A673 (cell line): ENCODE data around the gene ABR. TPM values are rescaled to one million over a fixed set of nuclear protein-coding genes. Genes with fewer than 3 reads are reported as not detected.

ENCODE experiments used
- BruUV-seq: library from RNA; stranded (reverse); fragments of 400-500 nt; replicated peaks from 2 replicates; lab custom pipeline; 2021; lab: Mats Ljungman, UMichigan
- CTCF ChIA-PET: fragments of 300-600 bp; sonication (Branson Sonifier 250); formaldehyde crosslinking; loops from one replicate; lab custom pipeline; 2022; ENCODE audit warnings: antibody characterized with exemption; lab: Charles Lee
- POLR2A ChIA-PET: fragments of 300-600 bp; sonication (Branson Sonifier 250); formaldehyde crosslinking; loops from one replicate; lab custom pipeline; 2022; ENCODE audit warnings: antibody characterized with exemption; ENCODE audit not compliant: low non-redundant PET; lab: Charles Lee
- DNase-seq: peaks from one replicate; pipeline ENCODE4 v3.0.0-alpha.2; 2015; ENCODE audit warnings: low spot score
- H3K27ac ChIP-seq: fragments of 200-600 bp; sonication (generic); 2 replicates; pipeline ENCODE4 v1.5.1; 2016; ENCODE audit warnings: mixed run types, low read depth, mild to moderate bottlenecking, mixed read lengths, antibody characterized with exemption, low read length; ENCODE audit not compliant: poor library complexity, severe bottlenecking
- H3K27me3 ChIP-seq: fragments of 200-600 bp; sonication (generic); replicated peaks from 2 replicates; pipeline ENCODE4 v1.6.1; 2017; ENCODE audit warnings: mixed run types, low read depth, mild to moderate bottlenecking, mixed read lengths, antibody characterized with exemption, low read length; ENCODE audit not compliant: insufficient read depth, poor library complexity
- H3K36me3 ChIP-seq: fragments of 200-600 bp; sonication (generic); 2 replicates; pipeline ENCODE4 v1.6.1; 2016; ENCODE audit warnings: mixed run types, mild to moderate bottlenecking, mixed read lengths, antibody characterized with exemption, low read length; ENCODE audit not compliant: insufficient read depth, poor library complexity, severe bottlenecking
- H3K4me1 ChIP-seq: fragments of 200-600 bp; sonication (generic); 2 replicates; pipeline ENCODE4 v1.6.1; 2017; ENCODE audit warnings: mixed run types, mild to moderate bottlenecking, mixed read lengths, antibody characterized with exemption, low read length; ENCODE audit not compliant: insufficient read depth, poor library complexity, severe bottlenecking
- H3K4me3 ChIP-seq: fragments of 200-600 bp; sonication (generic); 2 replicates; pipeline ENCODE4 v1.5.1; 2016; ENCODE audit warnings: low read depth, mixed run types, mild to moderate bottlenecking, mixed read lengths, low read length; ENCODE audit not compliant: poor library complexity, severe bottlenecking
- H3K9me3 ChIP-seq: fragments of 200-600 bp; sonication (generic); 2 replicates; pipeline ENCODE4 v1.6.1; 2016; ENCODE audit warnings: mixed run types, low read depth, mild to moderate bottlenecking, mixed read lengths, antibody characterized with exemption, low read length; ENCODE audit not compliant: poor library complexity, severe bottlenecking
- CTCF ChIP-seq: fragments of 300-800, 200-600 bp; sonication (generic); conservative IDR thresholded peaks from 2 replicates; pipeline ENCODE4 v1.5.1; 2017; ENCODE audit warnings: low read depth, mild to moderate bottlenecking, antibody characterized with exemption, low read length, moderate library complexity, mixed read lengths
- EZH2 ChIP-seq: fragments of 200-600 bp; sonication (generic); IDR thresholded peaks from 2 replicates; pipeline ENCODE4 v1.6.1; 2017; ENCODE audit warnings: borderline replicate concordance, low read depth, mild to moderate bottlenecking, mixed read lengths, antibody characterized with exemption, low read length; ENCODE audit not compliant: poor library complexity, severe bottlenecking
- intact Hi-C: fragments of 100-400 bp; cut with micrococcal nuclease; formaldehyde crosslinking; loops from one replicate; pipeline ENCODE4 v1.10.0; 2022; ENCODE audit not compliant: unreplicated experiment
- total RNA-seq: library from RNA; stranded (reverse); gene quantifications from 2 replicates; pipeline ENCODE4 v1.2.3, GENCODE V29; 2021

Gene ABR
- total RNA-seq, 1 experiment from 2014 or later, result 47.6 TPM

GRCh38 chr17:1216217-1217088, 36.7 kb upstream of the ABR start:
- POLR2A ChIA-PET, result no interaction called here
- intact Hi-C loops, result no loop called here
- BruUV-seq, result no TSS peak

GRCh38 chr17:1212946-1213345, 33.2 kb upstream of the ABR start:
- POLR2A ChIA-PET, result no interaction called here
- H3K4me1 ChIP-seq, result no peaks in the 10 kb centered on the region
- no peaks in the 10 kb centered on the region for H3K9me3 ChIP-seq
- intact Hi-C loops, result no loop called here
- H3K4me3 ChIP-seq, result no peak overlapping the region
- TF ChIP-seq CTCF, result no peak
- BruUV-seq, result no TSS peak
- CTCF ChIA-PET, result interaction anchor here (0.9 kb wide), 1 partner anchor 120 kb away, joined by 3 read pairs; no protein-coding TSS in a partner anchor
- H3K27ac ChIP-seq, result no peak overlapping the region
- H3K27me3 ChIP-seq, result peaks cover 5% of the 10 kb centered on the region
- DNase-seq, result no peak
- H3K36me3 ChIP-seq, result no peaks in the 10 kb centered on the region

More at GRCh38 chr17:1216217-1217088, 36.7 kb upstream of the ABR start:
- no peak for TF ChIP-seq CTCF
- no peak for TF ChIP-seq EZH2
- no peak for DNase-seq
- peaks cover 2% of the 10 kb centered on the region for H3K27me3 ChIP-seq
- no peaks in the 10 kb centered on the region for H3K4me1 ChIP-seq
- no peak overlapping the region for H3K4me3 ChIP-seq
- no peaks in the 10 kb centered on the region for H3K36me3 ChIP-seq
- CTCF ChIA-PET, result no interaction called here
- H3K27ac ChIP-seq, result no peak overlapping the region
- no peaks in the 10 kb centered on the region for H3K9me3 ChIP-seq

- no peaks in the 10 kb centered on the region for H3K4me1 ChIP-seq
- intact Hi-C loops, result no loop called here
Measured at GRCh38 chr17:1211287-1211686, 31.5 kb upstream of the ABR start.

More at GRCh38 chr17:1211287-1211686, 31.5 kb upstream of the ABR start:
- no peak overlapping the region for H3K27ac ChIP-seq
- DNase-seq, result no peak
- H3K4me3 ChIP-seq, result no peak overlapping the region
- TF ChIP-seq CTCF (no peak), EZH2 (no peak)
- H3K27me3 ChIP-seq, result peaks cover 5% of the 10 kb centered on the region
- H3K36me3 ChIP-seq, result no peaks in the 10 kb centered on the region
- ChIA-PET CTCF (no interaction called here), POLR2A (no interaction called here)
- no peaks in the 10 kb centered on the region for H3K9me3 ChIP-seq
- no TSS peak for BruUV-seq
